RPMI8226 (cell line): Measurements from ENCODE around the gene HMX1.

Source experiments
- DNase-seq: peaks from one replicate; pipeline ENCODE4 v3.0.0-alpha.2; 2015

The HMX1 gene

GRCh38 chr4:8817096-8817812 is 54.4 kb downstream of the HMX1 start:
- no peak for DNase-seq
